H1 (cell line): ENCODE data around the gene TP53TG3F. TPM values are rescaled to one million over a fixed set of nuclear protein-coding genes. Genes with fewer than 3 reads are reported as not detected.
"Not testable (repeated sequence)": the region's sequence is repeated elsewhere in the genome, so short reads cannot be mapped to it uniquely, and the experiment has no call there.

Source experiments
- CTCF ChIA-PET: fragments of 300-600 bp; sonication (Branson Sonifier 250); formaldehyde crosslinking; loops from one replicate; lab custom pipeline; 2021; ENCODE audit not compliant: partially characterized antibody; lab: Charles Lee
- POLR2A ChIA-PET: fragments of 300-600 bp; sonication (Branson Sonifier 250); formaldehyde crosslinking; loops from one replicate; lab custom pipeline; 2021; ENCODE audit warnings: inconsistent platforms; ENCODE audit not compliant: partially characterized antibody; lab: Charles Lee
- DNase-seq, 2 experiments: peaks; one replicate each; pipeline versions ENCODE4 v3.0.0 to v3.0.0-alpha.2; 2010 to 2022; ENCODE audit warnings: low spot score in 2 of 2, low read depth in 1 of 2, mixed read lengths in 1 of 2
- FAIRE-seq: peaks from 2 replicates; lab custom pipeline; 2011; peaks lifted over from hg19 to GRCh38; lab: Jason Lieb, UNC
- H2AFZ ChIP-seq: 2 replicates; pipeline ENCODE4 v1.8.1; 2012; ENCODE audit warnings: low read length, inconsistent platforms
- H2AK5ac ChIP-seq: 2 replicates; pipeline ENCODE4 v1.6.1; 2013; ENCODE audit warnings: low read depth, low read length
- H2BK120ac ChIP-seq: replicated peaks from 2 replicates; pipeline ENCODE3; 2013; ENCODE audit warnings: low read depth, low read length, inconsistent platforms
- H2BK12ac ChIP-seq: 2 replicates; pipeline ENCODE4 v1.6.1; 2013; ENCODE audit warnings: low read depth, low read length
- H2BK15ac ChIP-seq: 2 replicates; pipeline ENCODE4 v1.6.1; 2013; ENCODE audit warnings: low read length
- H2BK20ac ChIP-seq: 2 replicates; pipeline ENCODE4 v1.6.1; 2013; ENCODE audit warnings: low read length
- H2BK5ac ChIP-seq: 2 replicates; pipeline ENCODE4 v1.6.1; 2013; ENCODE audit warnings: low read depth, low read length
- H3K14ac ChIP-seq: 2 replicates; pipeline ENCODE4 v1.6.1; 2013; ENCODE audit warnings: inconsistent platforms; ENCODE audit not compliant: insufficient read length
- H3K18ac ChIP-seq: 2 replicates; pipeline ENCODE4 v1.6.1; 2013; ENCODE audit warnings: low read length; ENCODE audit errors: extremely low read depth
- H3K23ac ChIP-seq: 2 replicates; pipeline ENCODE4 v1.6.1; 2013; ENCODE audit warnings: inconsistent platforms; ENCODE audit not compliant: insufficient read length
- H3K23me2 ChIP-seq: 2 replicates; pipeline ENCODE4 v1.6.1; 2013; ENCODE audit warnings: low read depth, low read length
- H3K27ac ChIP-seq: 2 replicates; pipeline ENCODE4 v1.6.1; 2011; ENCODE audit warnings: low read depth, low read length, inconsistent platforms
- H3K27me3 ChIP-seq, 4 experiments: replicated peaks in 1 of 4; 1 replicate in 1 of 4; 2 replicates in 3 of 4; pipeline versions ENCODE4 v1.6.1 to v1.8.1; 2011 to 2013; ENCODE audit warnings: low read length in 3 of 4, mild to moderate bottlenecking in 3 of 4, inconsistent platforms in 2 of 4, mixed read lengths in 2 of 4, moderate library complexity in 1 of 4; ENCODE audit not compliant: control insufficient read depth in 3 of 4, insufficient read depth in 3 of 4; ENCODE audit errors: extremely low read depth in 1 of 4
- H3K36me3 ChIP-seq, 4 experiments: 2 replicates each; pipeline versions ENCODE4 v1.6.1 to v1.8.1; 2011 to 2013; ENCODE audit warnings: mild to moderate bottlenecking in 4 of 4, low read length in 3 of 4, moderate library complexity in 2 of 4, control low read depth in 1 of 4, inconsistent platforms in 1 of 4; ENCODE audit not compliant: insufficient read depth in 4 of 4, control insufficient read depth in 2 of 4
- H3K4ac ChIP-seq: replicated peaks from 2 replicates; pipeline ENCODE3; 2013; ENCODE audit warnings: low read length, low read depth, mixed read lengths, inconsistent platforms; ENCODE audit not compliant: insufficient read length
- H3K4me1 ChIP-seq, 4 experiments: replicated peaks in 1 of 4; 1 replicate in 1 of 4; 2 replicates in 3 of 4; pipeline versions ENCODE4 v1.6.1 to v1.8.1; 2011 to 2013; ENCODE audit warnings: low read length in 3 of 4, inconsistent platforms in 2 of 4, mixed read lengths in 1 of 4; ENCODE audit not compliant: insufficient read depth in 4 of 4, control insufficient read depth in 3 of 4
- H3K4me2 ChIP-seq, 2 experiments: 2 replicates each; pipeline versions ENCODE4 v1.6.1 to v1.8.1; 2011 to 2013; ENCODE audit warnings: low read depth in 2 of 2, low read length in 2 of 2, control low read depth in 1 of 2, inconsistent platforms in 1 of 2, mild to moderate bottlenecking in 1 of 2; ENCODE audit not compliant: insufficient read depth in 1 of 2
- H3K4me3 ChIP-seq, 4 experiments: fragments of 200-600, 300-600 bp in 1 of 4; sonication (generic), shearing (Covaris generic), sonication (Bioruptor Twin) in 1 of 4; 2 replicates each; pipeline versions ENCODE4 v1.5.1 to v1.8.1; 2011 to 2016; ENCODE audit warnings: low read length in 4 of 4, low read depth in 3 of 4, control low read depth in 2 of 4, inconsistent platforms in 2 of 4, mild to moderate bottlenecking in 2 of 4, mixed read lengths in 1 of 4, moderate library complexity in 1 of 4; ENCODE audit not compliant: insufficient read depth in 2 of 4; ENCODE audit errors: extremely low read depth in 1 of 4
- H3K56ac ChIP-seq: replicated peaks from 2 replicates; pipeline ENCODE3; 2013; ENCODE audit warnings: low read depth, mild to moderate bottlenecking, mixed read lengths, low read length, inconsistent platforms; ENCODE audit not compliant: insufficient read length
- H3K79me1 ChIP-seq: 2 replicates; pipeline ENCODE4 v1.6.1; 2013; ENCODE audit warnings: low read depth, low read length, control low read depth
- H3K79me2 ChIP-seq, 2 experiments: 2 replicates each; pipeline versions ENCODE4 v1.6.1 to v1.8.1; 2012 to 2013; ENCODE audit warnings: low read length in 2 of 2, mild to moderate bottlenecking in 2 of 2, inconsistent platforms in 1 of 2; ENCODE audit not compliant: insufficient read depth in 2 of 2, control insufficient read depth in 1 of 2
- H3K9ac ChIP-seq, 4 experiments: replicated peaks in 1 of 4; 1 replicate in 1 of 4; 2 replicates in 3 of 4; pipeline versions ENCODE4 v1.6.1 to v1.8.1; 2011 to 2013; ENCODE audit warnings: low read depth in 3 of 4, low read length in 3 of 4, control low read depth in 2 of 4, mild to moderate bottlenecking in 2 of 4, moderate library complexity in 2 of 4, inconsistent platforms in 1 of 4; ENCODE audit errors: extremely low read depth in 1 of 4
- H3K9me3 ChIP-seq, 2 experiments: 2 replicates each; pipeline versions ENCODE4 v1.6.1 to v1.8.1; 2012 to 2013; ENCODE audit warnings: mild to moderate bottlenecking in 2 of 2, moderate library complexity in 2 of 2, control low read depth in 1 of 2, inconsistent platforms in 1 of 2, low read depth in 1 of 2, low read length in 1 of 2, mixed read lengths in 1 of 2; ENCODE audit not compliant: insufficient read depth in 2 of 2
- H4K20me1 ChIP-seq, 2 experiments: replicated peaks in 1 of 2; 2 replicates each; pipeline versions ENCODE3 to v1.8.1; 2011 to 2013; ENCODE audit warnings: inconsistent platforms in 2 of 2, low read length in 2 of 2, mild to moderate bottlenecking in 1 of 2; ENCODE audit not compliant: insufficient read depth in 2 of 2, control insufficient read depth in 1 of 2
- H4K5ac ChIP-seq: 2 replicates; pipeline ENCODE4 v1.6.1; 2013; ENCODE audit warnings: low read length, low read depth, mixed read lengths, inconsistent platforms; ENCODE audit not compliant: insufficient read length
- H4K8ac ChIP-seq: 2 replicates; pipeline ENCODE4 v1.8.0; 2013; ENCODE audit warnings: mild to moderate bottlenecking, moderate library complexity, low read length, inconsistent platforms; ENCODE audit not compliant: insufficient read depth; ENCODE audit errors: extremely low read depth
- H4K91ac ChIP-seq: replicated peaks from 2 replicates; pipeline ENCODE3; 2013; ENCODE audit warnings: low read length, mixed read lengths, inconsistent platforms; ENCODE audit not compliant: insufficient read length
- WGBS, 2 experiments: shearing (Covaris generic) in 1 of 2; methylation state at CpG; one replicate each; pipeline versions ENCODE4 v1.1.6 to v1.1.7; 2013 to 2015; ENCODE audit warnings: low lambda C conversion rate in 2 of 2, mixed read lengths in 2 of 2, inconsistent platforms in 1 of 2, low coverage in 1 of 2, missing lambda C conversion rate in 1 of 2; ENCODE audit not compliant: insufficient replicate concordance in 2 of 2, insufficient coverage in 1 of 2, insufficient read length in 1 of 2; ENCODE audit errors: extremely low coverage in 1 of 2, missing lambda C conversion rate in 1 of 2; 5-methylcytosine and 5-hydroxymethylcytosine counted together
- polyA plus RNA-seq, 7 experiments: library from polyadenylated mRNA; depleted of rRNA in 3 of 7; stranded (reverse) in 5 of 7; unstranded in 2 of 7; fragments of >200 nt in 5 of 7; fragments of 200-250 nt in 2 of 7; gene quantifications; 1 replicate in 5 of 7; 2 replicates in 1 of 7; 4 replicates in 1 of 7; pipeline versions ENCODE4 v1.2.1 to v1.2.3, GENCODE V29; 2011 to 2013; ENCODE audit warnings: missing spikeins in 2 of 7, mixed read lengths in 2 of 7
- total RNA-seq: library from RNA; stranded (reverse); fragmentation: NEBNext Ultra II Directional; extraction: Animal tissue kit (Norgen Biotek cat#: 25700); gene quantifications from 2 replicates; pipeline ENCODE4 v1.2.1, GENCODE V29; 2021

The TP53TG3F gene
- total and polyA plus RNA-seq, 2 of the 8 experiments (the other 6 are each of a cell fraction or from before 2014, with no cell fraction given) = not detected

DNA sequence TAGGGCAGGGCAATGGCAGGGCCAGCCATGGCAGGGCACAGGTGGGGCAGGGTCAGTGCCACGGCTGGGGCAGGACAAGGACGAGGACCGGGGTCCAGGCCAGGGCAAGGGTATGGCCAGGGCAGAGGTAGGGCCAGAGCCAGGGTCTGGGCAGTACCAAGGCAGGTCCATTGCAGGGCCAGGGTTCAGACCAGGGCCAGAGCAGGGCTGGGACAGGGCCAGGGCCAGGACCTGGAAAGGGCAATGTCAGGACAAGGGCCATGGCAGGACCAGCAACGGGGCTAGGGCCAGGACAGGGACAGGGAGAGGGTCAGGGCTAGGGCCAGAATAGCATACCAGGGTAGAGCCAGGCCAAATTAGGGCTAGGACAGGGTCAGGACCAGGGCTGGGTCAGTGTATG is 47.8 kb downstream of the TP53TG3F start:
- CTCF ChIA-PET, FAIRE-seq, H4K91ac ChIP-seq, H3K4me2 ChIP-seq, H3K18ac ChIP-seq, H3K79me1 ChIP-seq, H3K4ac ChIP-seq, H4K5ac ChIP-seq, H3K4me1 ChIP-seq, H3K27ac ChIP-seq, H3K23me2 ChIP-seq, H2AFZ ChIP-seq, H3K4me3 ChIP-seq, H3K79me2 ChIP-seq, H4K20me1 ChIP-seq, DNase-seq, H3K56ac ChIP-seq, H2BK5ac ChIP-seq, H3K14ac ChIP-seq, H3K23ac ChIP-seq, H4K8ac ChIP-seq, H3K27me3 ChIP-seq, H3K9ac ChIP-seq, POLR2A ChIA-PET, H2BK120ac ChIP-seq, H3K36me3 ChIP-seq, H2AK5ac ChIP-seq, H2BK12ac ChIP-seq, H2BK20ac ChIP-seq, H2BK15ac ChIP-seq: not testable (repeated sequence)
- no CpG with 5 or more reads among the region's 4 CpGs for WGBS, 2 experiments
- H3K9me3 ChIP-seq = peaks cover 0 to 17% of the 10 kb centered on the region in 2 experiments; a peak in 2 of 4 replicates

- H2BK5ac ChIP-seq, H4K91ac ChIP-seq, H3K27me3 ChIP-seq, H3K27ac ChIP-seq, DNase-seq, POLR2A ChIA-PET, H4K20me1 ChIP-seq, H2BK15ac ChIP-seq, H3K56ac ChIP-seq, H3K23ac ChIP-seq, H3K9ac ChIP-seq, H2AFZ ChIP-seq, CTCF ChIA-PET, FAIRE-seq, H2BK120ac ChIP-seq, H3K79me1 ChIP-seq, H3K23me2 ChIP-seq, H3K4me3 ChIP-seq, H3K18ac ChIP-seq, H3K14ac ChIP-seq, H3K79me2 ChIP-seq, H2AK5ac ChIP-seq, H3K4me1 ChIP-seq, H2BK20ac ChIP-seq, H4K8ac ChIP-seq, H4K5ac ChIP-seq, H3K4ac ChIP-seq, H2BK12ac ChIP-seq, H3K36me3 ChIP-seq, H3K4me2 ChIP-seq: not testable (repeated sequence)
- no CpG with 5 or more reads among the region's 4 CpGs for WGBS, 2 experiments
- peaks cover 0 to 17% of the 10 kb centered on the region in 2 experiments; a peak in 2 of 4 replicates for H3K9me3 ChIP-seq
Measured at GRCh38 chr16:33509070-33509469, 49.7 kb downstream of the TP53TG3F start.
